Activated CD8-positive, alpha-beta memory T cell treated with anti-CD3 and anti-CD28 coated beads, Interleukin-2, amount 50 U/mL, for 24 hours (primary cell): ENCODE measurements around the gene GEMIN5.
"Not testable (repeated sequence)": the region's sequence is repeated elsewhere in the genome, so short reads cannot be mapped to it uniquely, and the experiment has no call there.

Experiments used
- DNase-seq: peaks from one replicate; pipeline ENCODE4 v3.0.0-alpha.2; 2020; ENCODE audit errors: extremely low read depth

The GEMIN5 gene

DNA sequence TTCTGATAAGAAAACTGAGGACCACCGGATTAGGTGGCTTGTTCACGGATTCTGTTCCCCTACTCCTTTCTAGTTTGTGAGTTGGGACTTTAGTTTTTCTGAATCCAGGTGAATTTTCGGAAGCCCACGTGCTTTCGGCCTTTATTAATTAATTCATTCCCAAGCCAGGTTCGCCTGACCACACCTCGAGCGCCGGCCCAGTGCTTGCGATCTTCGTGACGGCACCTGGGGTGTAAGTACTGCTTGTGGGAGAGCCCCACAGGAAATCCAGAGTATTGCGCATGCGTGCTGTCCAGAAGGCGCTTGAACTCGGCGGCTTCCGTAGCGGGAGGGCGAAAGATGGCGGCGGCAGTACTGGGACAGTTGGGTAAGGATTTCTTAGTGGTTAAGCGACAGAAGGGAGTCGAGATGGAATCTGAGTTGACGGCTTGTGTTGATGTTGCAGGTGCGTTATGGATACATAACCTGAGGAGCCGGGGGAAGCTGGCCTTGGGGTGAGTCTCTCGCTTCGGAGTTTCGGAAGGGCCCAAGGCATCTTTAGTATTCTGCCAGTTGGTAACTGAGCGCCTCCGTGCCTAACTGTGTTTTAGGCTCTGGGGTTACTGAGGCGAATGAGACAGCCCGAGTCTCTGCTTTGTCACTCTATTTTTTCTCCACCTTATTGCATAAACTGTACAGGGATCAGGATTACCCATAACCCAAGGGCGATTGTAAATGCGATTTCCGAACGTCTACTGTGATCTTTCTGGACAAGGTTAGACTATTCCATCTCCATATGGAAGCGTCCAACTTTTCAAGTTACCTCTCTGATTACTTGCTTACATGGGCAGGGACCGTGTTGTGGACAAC, 3.0 kb upstream of the GEMIN5 start, which contains the start of gene MRPL22:
Gene MRPL22 (plus strand): TSS at position 302 of the 849 bp plus-strand sequence. CDS start 38 bp downstream, at position 340.
- DNase-seq = peak; percentile 89

DNA sequence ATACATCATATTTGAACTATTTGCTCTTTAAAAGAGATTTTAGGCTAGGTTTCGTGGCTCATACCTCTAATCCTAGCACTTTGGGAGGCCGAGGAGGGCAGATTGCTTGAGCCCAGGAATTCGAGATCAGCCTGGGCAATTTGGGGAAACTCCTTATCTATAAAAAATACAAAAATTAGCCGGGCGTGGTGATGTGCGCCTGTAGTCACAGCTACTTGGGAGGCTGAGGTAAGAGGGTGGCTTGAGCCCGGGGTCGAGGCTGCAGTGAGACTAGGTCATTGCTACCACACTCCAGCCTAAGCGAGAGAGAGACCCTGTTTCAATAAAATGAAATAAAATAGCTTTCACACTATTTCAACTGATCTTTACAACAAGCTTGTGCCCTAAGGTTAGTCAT, 2.4 kb upstream of the GEMIN5 start:
- no peak for DNase-seq

DNA sequence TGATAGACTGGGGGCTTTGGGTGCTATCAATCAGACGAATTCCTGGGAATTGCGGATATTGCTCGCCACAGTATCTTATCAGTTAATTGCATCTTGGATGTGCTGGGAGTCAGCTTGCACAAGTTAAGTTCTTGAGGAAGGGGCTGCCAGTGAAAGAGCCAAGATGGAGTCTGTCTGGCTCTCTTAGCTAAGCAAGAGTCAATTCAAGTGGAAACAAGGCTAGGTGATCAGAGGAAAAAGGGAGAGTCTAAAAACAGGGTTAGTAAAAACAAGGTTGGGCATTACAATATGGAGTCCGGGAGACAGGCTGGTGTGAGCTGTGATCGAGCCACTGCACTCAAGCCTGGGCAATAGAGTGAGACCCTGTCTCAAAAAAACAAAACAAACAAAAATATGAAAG, 1.4 kb upstream of the GEMIN5 start:
- not testable (repeated sequence) for DNase-seq

DNA sequence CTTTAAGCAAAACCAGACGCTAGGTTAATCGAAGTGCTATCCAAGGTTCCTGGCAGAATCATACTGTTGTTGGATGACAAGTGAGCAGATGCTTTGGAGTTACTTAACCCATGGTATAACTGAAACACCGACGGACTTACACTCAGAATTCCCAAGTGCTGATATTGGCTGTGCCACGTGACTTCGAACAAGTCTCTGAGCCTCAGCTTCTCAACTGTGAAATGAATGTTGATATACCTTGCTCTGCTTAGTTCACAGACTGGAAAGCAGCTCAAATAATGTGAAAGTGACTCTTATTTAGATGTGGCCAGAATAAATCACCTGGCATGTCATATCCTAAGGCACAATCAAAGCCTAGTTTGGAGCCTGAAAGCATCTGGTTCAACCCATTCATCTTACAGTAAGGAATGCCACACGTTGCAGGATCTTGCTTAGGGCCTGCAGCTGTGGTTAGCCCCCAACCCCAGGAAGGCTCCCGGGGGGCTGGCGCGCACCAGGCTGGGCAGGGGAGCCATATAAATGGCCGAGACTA, 759 bp downstream of the GEMIN5 start:
- DNase-seq = no peak

DNA sequence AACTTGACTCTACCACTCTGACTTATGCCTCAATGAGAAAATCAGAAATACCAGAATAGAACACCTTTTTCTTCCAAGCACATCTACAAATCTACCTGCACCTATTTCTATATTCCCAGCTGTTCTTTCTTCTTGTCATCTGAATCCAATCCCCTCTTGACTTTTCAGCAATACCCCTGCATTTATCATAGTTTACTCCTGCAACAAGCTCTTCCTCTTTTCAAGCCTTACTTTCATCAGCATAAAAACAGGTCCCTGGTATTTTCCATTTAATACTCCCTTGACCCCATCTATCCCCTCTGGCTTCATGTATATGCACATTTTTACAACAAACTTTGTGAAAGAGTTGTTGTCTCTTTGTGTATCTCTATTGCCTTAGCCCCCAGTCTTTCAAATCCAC, 3.1 kb downstream of the GEMIN5 start:
- DNase-seq = no peak

DNA sequence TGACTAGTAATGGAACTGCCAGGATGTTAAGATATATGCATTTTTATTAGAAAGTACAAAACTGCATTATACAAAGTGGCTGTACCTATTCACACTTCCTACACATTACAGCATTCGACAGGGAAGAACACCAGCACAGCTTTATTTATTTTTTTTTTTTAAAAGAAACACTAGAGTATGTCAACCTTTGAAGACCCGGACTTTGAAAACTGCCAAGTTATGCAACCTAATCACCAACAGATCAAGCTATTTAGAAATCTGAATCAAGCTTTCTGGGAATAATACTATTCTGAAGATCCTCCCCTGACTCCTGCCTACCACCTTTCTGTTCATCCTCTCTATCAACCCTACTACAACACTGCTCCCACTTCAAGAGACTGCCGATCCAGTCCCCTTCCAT, 4.5 kb downstream of the GEMIN5 start:
- no peak for DNase-seq

DNA sequence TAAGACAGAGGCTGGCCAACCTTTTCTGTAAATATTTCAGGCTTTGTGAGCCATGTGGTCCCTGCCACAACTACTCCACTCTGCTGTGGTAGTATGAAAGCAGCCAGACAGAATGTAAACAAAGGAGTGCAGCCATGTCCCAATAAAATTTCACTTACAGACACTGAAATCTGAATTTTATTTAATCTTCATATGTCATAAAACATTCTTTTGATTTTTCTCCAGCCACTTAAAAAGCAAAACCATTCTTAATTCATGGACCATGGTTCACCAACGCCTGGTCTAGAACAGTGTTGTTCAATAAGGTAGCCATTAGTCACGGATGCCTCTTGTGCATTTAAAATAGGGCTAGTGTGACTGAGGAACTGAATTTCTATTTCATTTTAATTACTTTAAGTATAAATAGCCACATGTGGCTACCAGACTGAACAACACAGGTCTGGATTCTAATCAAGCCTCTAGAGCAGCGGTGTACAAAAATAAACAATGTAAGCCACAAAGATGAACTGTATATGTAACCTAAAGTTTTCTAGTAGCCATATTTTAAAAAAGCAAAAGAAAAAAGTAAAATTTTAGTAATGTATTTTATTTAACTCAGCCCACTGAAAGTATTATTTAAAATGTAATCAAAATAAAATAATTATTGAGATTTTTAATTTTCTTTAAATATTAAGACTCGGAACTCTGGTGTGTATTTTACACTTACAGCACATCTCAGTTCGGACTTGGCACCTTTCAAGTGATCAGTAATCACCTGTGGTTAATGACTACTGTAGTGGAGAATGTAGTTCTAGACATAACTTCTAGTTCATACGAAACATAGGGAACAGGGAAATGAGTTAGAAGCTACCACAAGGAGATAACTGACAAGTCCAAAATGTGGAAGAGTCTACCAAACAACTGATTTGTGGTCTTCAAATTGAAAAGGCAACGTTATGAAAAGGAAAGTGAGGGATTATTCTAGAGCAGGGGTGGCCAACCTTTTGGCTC, 14.3 kb downstream of the GEMIN5 start:
- DNase-seq = no peak

DNA sequence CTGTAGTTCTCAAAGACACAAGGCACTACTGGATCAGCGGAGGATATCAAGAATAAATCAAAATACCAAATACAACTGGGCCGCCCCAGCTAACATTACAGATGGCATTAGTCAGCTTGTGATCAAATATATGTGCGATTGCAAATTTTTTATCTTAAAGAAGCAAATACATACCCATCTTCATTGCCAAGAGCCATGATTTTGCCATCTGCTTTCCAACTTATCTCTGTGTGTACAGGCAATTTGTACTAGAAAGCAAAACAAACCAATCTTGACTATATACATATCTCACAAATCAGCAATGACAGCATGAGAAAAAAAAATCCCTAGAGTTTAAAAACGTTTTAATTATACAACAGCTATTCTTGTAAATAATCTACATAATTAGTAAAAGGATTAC, 20.3 kb downstream of the GEMIN5 start:
- DNase-seq = no peak

DNA sequence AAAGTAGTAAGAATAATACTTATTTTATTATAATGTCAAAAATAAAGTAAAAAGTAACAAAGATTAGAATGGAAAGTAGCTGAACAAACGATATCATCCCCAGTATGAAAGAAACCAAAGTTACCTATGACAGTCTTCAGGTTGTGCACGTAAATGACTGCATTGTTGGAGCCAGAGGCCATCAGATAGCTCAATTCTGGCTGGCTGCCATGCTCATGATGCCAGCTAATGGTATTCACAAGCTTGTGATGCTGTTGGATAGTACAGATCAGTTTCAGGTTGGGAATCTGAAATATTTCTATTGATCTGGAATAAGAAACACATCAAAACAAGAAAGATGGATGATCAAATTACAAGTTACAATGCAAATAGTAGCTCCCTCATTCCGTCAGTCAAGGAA, 21.1 kb downstream of the GEMIN5 start:
- no peak for DNase-seq

DNA sequence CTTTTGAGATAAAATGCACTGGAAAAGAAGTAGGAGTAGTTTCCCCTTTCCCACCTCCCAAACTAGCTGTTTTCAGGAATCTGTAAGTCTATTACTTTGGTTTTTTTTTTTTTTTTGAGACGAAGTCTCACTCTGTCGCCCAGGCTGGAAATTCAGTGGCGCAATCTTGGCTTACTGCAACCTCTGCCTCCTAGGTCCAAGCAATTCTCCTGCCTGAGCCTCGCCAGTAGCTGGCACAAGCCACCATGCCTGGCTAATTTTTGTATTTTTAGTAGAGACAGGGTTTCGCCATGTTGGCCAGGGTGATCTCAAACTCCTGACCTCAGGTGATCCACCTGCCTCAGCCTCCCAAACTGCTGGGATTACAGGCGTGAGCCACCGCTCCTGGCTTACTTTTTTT, 32.4 kb downstream of the GEMIN5 start:
- DNase-seq = not testable (repeated sequence)

DNA sequence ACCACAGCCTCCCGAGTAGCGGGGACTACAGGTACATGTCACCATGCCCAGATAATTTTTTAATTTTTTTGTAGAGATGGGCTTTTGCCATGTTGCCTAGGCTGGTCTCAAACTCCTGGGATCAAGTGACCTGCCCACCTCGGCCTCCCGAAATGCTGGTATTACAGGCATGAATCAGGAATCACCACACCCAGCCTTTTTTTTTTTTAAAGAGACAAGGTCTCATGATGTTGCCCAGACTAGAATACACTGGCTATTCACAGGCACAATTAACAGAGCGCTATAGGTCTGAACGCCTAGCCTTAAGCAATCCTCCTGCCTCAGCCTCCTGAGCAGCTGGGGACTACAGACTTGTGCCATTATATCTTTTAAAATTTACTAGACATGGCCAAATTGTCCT, 36.1 kb downstream of the GEMIN5 start:
- DNase-seq = no peak

DNA sequence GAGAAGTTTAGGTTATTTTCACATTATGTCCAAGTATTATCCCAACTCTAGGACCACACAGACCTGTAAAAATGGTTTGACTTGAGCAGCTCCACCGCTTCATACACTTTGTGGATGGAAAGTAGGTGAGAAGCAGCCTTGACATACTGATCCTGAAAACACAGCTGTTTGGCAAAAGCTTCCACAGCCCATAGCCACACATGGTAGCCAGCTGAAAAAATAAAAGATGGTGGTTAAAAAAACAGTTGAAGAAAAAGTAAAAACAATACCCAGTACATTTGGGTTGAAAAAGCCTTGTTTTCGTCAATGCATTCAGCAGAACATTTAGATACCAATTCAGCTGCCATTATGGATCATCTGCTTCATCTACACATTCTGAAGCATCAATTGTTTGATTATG, 36.7 kb downstream of the GEMIN5 start:
- DNase-seq = no peak

DNA sequence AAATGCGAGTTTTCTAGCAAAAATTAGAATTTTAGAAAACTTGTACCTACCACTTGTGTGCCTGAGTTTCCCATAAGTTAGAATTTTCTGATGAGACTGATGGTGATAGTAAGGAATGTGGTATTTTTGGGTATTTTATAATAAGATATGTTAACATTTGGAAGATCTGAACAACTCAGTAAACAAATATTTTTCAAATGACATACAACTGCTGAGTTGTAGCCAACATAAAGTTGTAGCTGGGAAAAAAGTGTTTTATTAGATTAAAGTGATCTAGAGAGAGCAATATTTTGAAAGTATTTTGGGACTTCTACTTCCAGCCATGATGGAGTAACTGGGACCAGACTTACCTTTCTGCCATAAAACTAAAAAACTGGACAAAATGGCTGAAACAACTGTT, 37.9 kb downstream of the GEMIN5 start:
- DNase-seq = no peak

DNA sequence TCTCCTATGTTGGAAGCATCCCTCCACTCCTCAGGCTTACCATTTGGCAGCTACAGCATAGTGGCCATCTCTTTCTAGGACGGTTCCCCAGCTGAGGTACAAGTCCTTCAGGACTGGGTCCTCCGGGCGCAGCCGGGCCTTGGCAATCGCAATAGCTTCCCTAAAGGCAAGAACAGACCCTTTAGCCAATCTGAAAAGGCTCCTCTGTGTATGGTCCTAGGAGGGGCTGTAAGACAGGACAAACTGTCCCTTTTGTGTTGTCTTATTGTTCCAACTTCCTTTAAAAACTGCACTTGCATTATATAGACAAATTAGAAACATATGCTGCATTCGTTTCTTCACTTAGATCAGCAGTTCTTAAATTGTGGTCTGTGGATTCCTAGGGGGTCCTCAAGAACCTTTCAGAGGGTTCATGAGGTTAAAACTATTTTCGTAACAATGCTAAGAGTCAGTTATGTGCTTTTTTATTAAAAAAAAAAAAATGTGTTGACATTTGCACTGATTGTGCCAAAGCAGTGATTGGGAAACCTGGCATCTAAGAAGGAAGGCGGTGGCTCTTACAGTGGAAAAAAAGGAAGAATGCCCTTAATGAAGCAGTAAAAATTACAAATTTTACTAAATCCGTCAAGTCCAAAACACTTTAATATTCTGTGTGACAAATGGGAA, 38.7 kb downstream of the GEMIN5 start:
- DNase-seq = no peak

DNA sequence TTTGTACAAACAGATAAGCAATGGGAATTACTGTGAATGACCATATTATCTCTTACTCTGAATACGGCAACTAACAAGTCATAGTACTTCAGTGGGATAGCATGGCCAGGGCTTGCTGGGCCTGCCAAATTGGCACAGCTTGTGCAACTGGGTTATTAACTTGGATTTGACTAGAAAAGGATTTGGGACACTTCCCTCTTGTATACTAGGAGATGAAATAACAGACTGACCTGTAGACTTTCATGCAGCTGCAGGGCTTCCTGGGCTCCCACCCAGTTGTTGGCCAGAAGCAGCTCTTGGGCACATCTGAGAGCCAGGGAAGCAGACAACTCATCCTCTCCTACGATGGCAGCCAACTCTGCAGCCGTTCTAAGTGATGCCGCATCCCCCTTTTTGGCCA, 39.8 kb downstream of the GEMIN5 start:
- DNase-seq = no peak

DNA sequence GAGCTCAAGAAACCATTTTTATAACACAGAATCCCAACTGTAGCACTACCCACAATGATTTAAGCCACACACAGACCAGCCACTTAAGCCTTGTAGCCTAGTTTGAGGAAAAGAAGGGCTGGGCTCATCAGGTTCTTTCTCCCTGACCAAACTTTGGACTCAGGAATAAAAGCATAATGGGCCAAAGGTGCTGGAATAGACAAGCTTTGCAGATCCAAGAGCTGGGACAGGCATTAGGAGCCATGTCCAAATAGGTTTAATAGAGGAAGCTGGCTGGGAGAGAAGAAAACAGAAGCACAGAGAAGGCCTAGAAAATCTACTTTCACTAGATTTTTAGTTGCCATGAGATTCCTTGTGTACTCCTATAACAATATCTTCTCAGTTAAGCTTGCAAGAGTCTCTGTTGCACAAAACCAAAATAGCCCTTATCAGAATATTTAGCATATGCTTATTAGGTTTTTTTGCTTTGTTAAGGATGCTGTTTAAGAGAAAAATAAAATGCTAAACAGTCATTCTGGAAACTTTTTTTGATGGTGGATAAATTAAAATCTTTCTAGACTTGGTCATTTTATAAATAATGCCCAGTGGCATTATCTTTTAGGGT, 41.3 kb downstream of the GEMIN5 start:
- no peak for DNase-seq

DNA sequence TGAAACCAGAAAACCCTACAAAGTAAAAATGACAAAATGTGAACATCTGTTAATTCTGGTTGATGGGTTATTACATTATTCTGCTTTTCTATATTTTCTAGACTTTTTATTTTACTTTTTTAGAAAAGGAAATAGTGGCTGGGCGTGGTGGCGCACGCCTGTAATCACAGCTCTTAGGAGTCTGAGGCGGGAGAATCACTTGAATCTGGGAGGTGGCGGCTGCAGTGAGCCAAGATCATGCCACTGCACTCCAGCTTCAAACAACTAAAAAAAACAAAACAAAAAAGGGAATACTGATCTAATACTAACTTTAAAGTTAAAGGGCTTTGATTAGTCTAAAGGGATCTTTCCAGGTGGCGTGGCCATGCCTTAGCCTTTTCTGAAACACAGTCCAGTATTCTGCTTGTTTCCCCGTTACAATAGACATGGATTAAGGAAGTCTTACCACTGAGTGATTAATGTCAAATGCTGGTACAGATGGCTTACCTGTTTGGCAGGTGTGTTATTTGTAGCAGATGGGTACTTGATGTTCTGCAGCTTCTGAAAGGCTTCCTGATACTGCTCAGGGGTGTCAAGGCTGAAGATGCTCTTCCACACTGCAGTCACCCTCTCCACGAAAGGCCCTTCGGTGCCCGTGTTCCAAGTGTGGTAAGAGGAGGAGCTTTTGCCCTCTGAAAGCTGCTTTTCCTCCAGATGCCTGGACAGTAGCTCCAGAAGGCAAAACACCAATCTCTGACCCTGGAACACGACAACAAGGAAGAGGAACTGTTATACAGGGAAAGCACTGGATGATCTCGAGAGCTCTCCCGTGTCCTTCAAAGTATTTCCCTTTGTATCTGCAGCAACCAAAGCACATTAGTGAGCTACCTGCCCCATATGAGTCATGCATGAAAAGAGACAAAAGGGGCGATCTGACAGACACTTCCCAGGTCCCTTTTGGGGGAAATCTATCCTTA, 42.1 kb downstream of the GEMIN5 start:
- no peak for DNase-seq

DNA sequence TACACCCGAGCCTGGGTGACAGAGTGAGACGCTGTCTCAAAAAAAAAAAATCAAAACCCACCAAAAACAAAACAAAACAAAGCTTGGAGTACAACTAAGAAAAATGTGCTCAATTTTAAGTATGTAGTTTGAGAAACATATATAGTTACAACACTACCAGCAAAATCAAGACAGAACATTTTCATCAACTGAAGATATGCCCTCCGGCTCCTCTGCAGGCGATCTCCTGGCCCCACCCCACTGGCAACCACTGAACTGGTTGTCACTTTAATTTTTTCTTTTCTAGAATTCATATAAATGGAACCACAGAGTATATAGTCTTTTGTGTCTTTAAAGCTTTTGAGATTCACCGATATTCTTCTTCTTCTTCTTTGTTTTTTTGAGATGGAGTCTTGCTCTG, 44.6 kb downstream of the GEMIN5 start:
- DNase-seq = no peak

DNA sequence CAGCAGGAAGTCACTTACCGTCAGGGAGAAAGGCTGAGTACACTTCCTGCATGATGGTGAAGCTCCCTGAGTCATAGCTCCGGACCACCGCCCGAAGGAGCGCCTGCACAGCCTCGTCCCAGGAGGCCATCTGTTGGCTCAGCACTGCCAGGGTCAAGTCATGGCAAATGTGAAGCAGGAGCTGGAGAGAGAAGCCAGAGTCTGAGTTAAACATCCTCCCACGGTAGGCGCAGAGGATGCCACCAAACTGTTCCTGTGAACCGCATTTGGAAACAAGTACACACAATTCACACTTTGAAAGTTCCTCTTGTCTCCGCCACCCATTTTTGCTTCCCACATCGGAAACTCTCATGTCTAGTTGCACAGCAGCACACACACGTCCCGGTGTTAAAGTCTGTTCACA, 45.6 kb downstream of the GEMIN5 start:
- no peak for DNase-seq

DNA sequence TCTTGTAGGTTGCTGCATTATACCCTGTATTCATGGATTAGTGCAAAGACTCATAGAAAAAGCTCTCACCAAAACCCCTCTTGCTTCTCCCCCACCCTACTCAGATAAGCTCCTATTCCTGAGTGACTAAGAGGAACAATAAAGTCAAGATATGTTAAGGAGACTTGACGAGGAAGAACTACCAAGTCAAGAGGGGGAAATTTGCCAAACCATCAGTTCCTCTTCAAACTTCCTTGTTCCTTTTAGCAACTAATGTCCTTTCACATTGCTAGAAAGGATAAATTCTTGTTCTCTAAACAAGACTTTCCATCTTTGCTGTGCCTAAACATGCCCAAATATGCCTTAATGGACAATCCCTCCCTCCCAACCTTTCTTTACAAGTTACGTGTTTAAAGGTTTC, 52.6 kb downstream of the GEMIN5 start:
- DNase-seq = no peak
